ENCODE measurements around the gene CABP7.
A peak's percentile ranks its signal among the peaks of the same experiment; 100 is the strongest.

CABP7 gene

GRCh38 chr22:29773233-29773632 lies 53.4 kb downstream of the CABP7 start:
- DNase-seq (ENCODE audit: low read depth): no peak

- no peak for DNase-seq (ENCODE audit: low read depth)
These were observed 60.4 kb downstream of the CABP7 start for GRCh38 chr22:29780220-29780619.

GRCh38 chr22:29780748-29781676 lies 61.2 kb downstream of the CABP7 start:
- peak; percentile 78 for DNase-seq (ENCODE audit: low read depth)

Measured in non-pigmented ciliary epithelial cell (primary cell).